SK-N-SH (cell line): ENCODE measurements around the gene SMG7. TPM values are rescaled to one million over a fixed set of nuclear protein-coding genes. Genes with fewer than 3 reads are reported as not detected.

Experiments used
- CTCF ChIA-PET: fragments of 300-600, 350-600 bp; formaldehyde crosslinking; extraction: SDS; loops from one replicate; lab custom pipeline; 2021; lab: Yijun Ruan, JAX
- POLR2A ChIA-PET: fragments of 350-600 bp; sonication (Branson Sonifier 250); formaldehyde crosslinking; extraction: SDS; loops from one replicate; lab custom pipeline; 2020; ENCODE audit warnings: antibody characterized with exemption, inconsistent platforms; lab: Yijun Ruan, JAX
- DNase-seq: peaks from one replicate; pipeline ENCODE4 v3.0.0; 2012
- H2AFZ ChIP-seq: fragments of 200-600 bp; sonication (generic); 2 replicates; pipeline ENCODE4 v1.8.1; 2016; ENCODE audit warnings: antibody characterized with exemption, mild to moderate bottlenecking, low read depth
- H3F3A ChIP-seq: fragments of 200-600 bp; sonication (generic); replicated peaks from 2 replicates; pipeline ENCODE3; 2016; ENCODE audit warnings: antibody characterized with exemption, mild to moderate bottlenecking; ENCODE audit not compliant: insufficient read depth
- H3K27ac ChIP-seq, 2 experiments: fragments of 200-500 bp in 1 of 2; fragments of 200-600 bp in 1 of 2; sonication (Bioruptor generic) in 1 of 2; sonication (generic), shearing (Covaris generic) in 1 of 2; 2 replicates each; pipeline versions ENCODE4 v1.5.1 to v1.6.1; 2014 to 2016; ENCODE audit warnings: low read depth in 2 of 2, inconsistent platforms in 1 of 2, low read length in 1 of 2, mild to moderate bottlenecking in 1 of 2, mixed read lengths in 1 of 2
- H3K27me3 ChIP-seq: fragments of 200-600 bp; sonication (generic), shearing (Covaris generic); 2 replicates; pipeline ENCODE4 v1.6.1; 2016; ENCODE audit warnings: mixed run types; ENCODE audit not compliant: insufficient read depth
- H3K36me3 ChIP-seq, 2 experiments: fragments of 200-500 bp in 1 of 2; fragments of 200-600 bp in 1 of 2; sonication (Bioruptor generic) in 1 of 2; sonication (generic) in 1 of 2; replicated peaks in 1 of 2; 2 replicates each; pipeline versions ENCODE3 to v1.5.1; 2014 to 2016; ENCODE audit warnings: low read length in 1 of 2, mild to moderate bottlenecking in 1 of 2; ENCODE audit not compliant: insufficient read depth in 2 of 2, control insufficient read depth in 1 of 2
- H3K4me1 ChIP-seq, 2 experiments: fragments of 200-500 bp in 1 of 2; fragments of 200-600 bp in 1 of 2; sonication (Bioruptor generic) in 1 of 2; sonication (generic), shearing (Covaris generic) in 1 of 2; 2 replicates each; pipeline versions ENCODE4 v1.5.1 to v1.6.1; 2014 to 2016; ENCODE audit warnings: low read depth in 1 of 2, low read length in 1 of 2, mixed run types in 1 of 2; ENCODE audit not compliant: insufficient read depth in 2 of 2, control insufficient read depth in 1 of 2
- H3K4me2 ChIP-seq: fragments of 200-600 bp; sonication (generic), shearing (Covaris generic); 2 replicates; pipeline ENCODE4 v1.6.1; 2017; ENCODE audit warnings: mixed run types
- H3K4me3 ChIP-seq, 2 experiments: fragments of 200-500 bp in 1 of 2; fragments of 200-600 bp in 1 of 2; sonication (Bioruptor generic) in 1 of 2; sonication (generic), shearing (Covaris generic) in 1 of 2; 2 replicates each; pipeline versions ENCODE4 v1.5.1 to v1.8.1; 2014 to 2016; ENCODE audit warnings: low read depth in 2 of 2, inconsistent platforms in 1 of 2, low read length in 1 of 2, mild to moderate bottlenecking in 1 of 2, mixed read lengths in 1 of 2, moderate library complexity in 1 of 2
- H3K79me2 ChIP-seq: fragments of 200-600 bp; sonication (generic); 2 replicates; pipeline ENCODE4 v1.8.1; 2017; ENCODE audit warnings: mild to moderate bottlenecking; ENCODE audit not compliant: insufficient read depth
- H3K9ac ChIP-seq: fragments of 200-600 bp; sonication (generic); 2 replicates; pipeline ENCODE4 v1.6.1; 2017; ENCODE audit warnings: mixed run types
- H3K9me2 ChIP-seq: fragments of 200-600 bp; sonication (generic); 2 replicates; pipeline ENCODE4 v1.6.1; 2017; ENCODE audit warnings: mixed run types
- H3K9me3 ChIP-seq: fragments of 200-600 bp; sonication (generic); 2 replicates; pipeline ENCODE4 v1.6.1; 2017; ENCODE audit warnings: mixed run types, mild to moderate bottlenecking, moderate library complexity
- H4K20me1 ChIP-seq: fragments of 200-600 bp; sonication (generic); 2 replicates; pipeline ENCODE4 v1.6.1; 2017; ENCODE audit warnings: mild to moderate bottlenecking, mixed run types; ENCODE audit not compliant: insufficient read depth
- ELF1 ChIP-seq: IDR thresholded peaks from 2 replicates; pipeline ENCODE4 v1.4.0; 2012
- EP300 ChIP-seq, 2 experiments: IDR thresholded peaks; 2 replicates each; pipeline versions ENCODE4 v1.4.0 to v1.6.1; 2012; ENCODE audit warnings: borderline replicate concordance in 1 of 2, low read depth in 1 of 2, low read length in 1 of 2
- GABPA ChIP-seq: IDR thresholded peaks from 2 replicates; pipeline ENCODE4 v1.4.0; 2012; ENCODE audit warnings: low read depth, mild to moderate bottlenecking
- GATA2 ChIP-seq: sonication (generic); formaldehyde crosslinking; IDR thresholded peaks from 2 replicates; pipeline ENCODE4 v1.5.0; 2020; ENCODE audit warnings: mild to moderate bottlenecking, missing genetic modification reagents
- IRF3 ChIP-seq: fragments of 150-350 bp; IDR thresholded peaks from 2 replicates; pipeline ENCODE4 v1.6.1; 2016; ENCODE audit warnings: mild to moderate bottlenecking, low read depth, low read length
- JUND ChIP-seq: IDR thresholded peaks from 2 replicates; pipeline ENCODE4 v1.4.0; 2012
- MAX ChIP-seq: IDR thresholded peaks from 2 replicates; pipeline ENCODE4 v1.4.0; 2012; ENCODE audit warnings: low read depth
- MXI1 ChIP-seq: IDR thresholded peaks from 2 replicates; pipeline ENCODE4 v1.6.1; 2012; ENCODE audit warnings: mild to moderate bottlenecking, low read depth, low read length, improper control_type of control experiment
- NFIC ChIP-seq: IDR thresholded peaks from 2 replicates; pipeline ENCODE4 v1.4.0; 2012; ENCODE audit warnings: borderline replicate concordance
- NRF1 ChIP-seq: IDR thresholded peaks from 2 replicates; pipeline ENCODE4 v1.6.1; 2012; ENCODE audit warnings: low read depth, mild to moderate bottlenecking, low read length
- PBX3 ChIP-seq: IDR thresholded peaks from 2 replicates; pipeline ENCODE4; 2012
- POLR2AphosphoS5 ChIP-seq: IDR thresholded peaks from 2 replicates; pipeline ENCODE4 v1.6.1; 2012; ENCODE audit warnings: low read depth, low read length
- RAD21 ChIP-seq: IDR thresholded peaks from 2 replicates; pipeline ENCODE4 v1.6.1; 2012; ENCODE audit warnings: mild to moderate bottlenecking, low read length
- REST ChIP-seq: IDR thresholded peaks from 2 replicates; pipeline ENCODE4 v1.6.1; 2012; ENCODE audit warnings: mild to moderate bottlenecking, low read depth, low read length, moderate library complexity
- RFX5 ChIP-seq: IDR thresholded peaks from 2 replicates; pipeline ENCODE4 v1.6.1; 2012; ENCODE audit warnings: mild to moderate bottlenecking, improper control_type of control experiment, low read length
- RXRA ChIP-seq: IDR thresholded peaks from 2 replicates; pipeline ENCODE4 v1.4.0; 2012; ENCODE audit warnings: low read depth, mild to moderate bottlenecking, borderline replicate concordance
- TCF12 ChIP-seq: IDR thresholded peaks from 2 replicates; pipeline ENCODE4 v1.4.0; 2012
- USF1 ChIP-seq: IDR thresholded peaks from 2 replicates; pipeline ENCODE4 v1.4.0; 2012; ENCODE audit warnings: low read depth, borderline replicate concordance
- USF2 ChIP-seq: fragments of 150-350 bp; IDR thresholded peaks from 2 replicates; pipeline ENCODE4 v1.6.1; 2017; ENCODE audit warnings: antibody characterized with exemption, low read length, low read depth, borderline replicate concordance
- WGBS: methylation state at CpG from one replicate; pipeline ENCODE4 v1.1.6; 2017; ENCODE audit warnings: low lambda C conversion rate; 5-methylcytosine and 5-hydroxymethylcytosine counted together
- polyA plus RNA-seq, 3 experiments: library from polyadenylated mRNA; depleted of rRNA; stranded (reverse); fragments of >200 nt; gene quantifications; 2 replicates each; pipeline ENCODE4 v1.2.3, GENCODE V29; 2012

SMG7 gene
- polyA plus RNA-seq, 1 of the 3 experiments (the other 2 are of a cell fraction) = 19.8 TPM

- H3F3A ChIP-seq = no peaks in the 10 kb centered on the region
- POLR2A ChIA-PET = no interaction called here
- CTCF ChIA-PET = interaction anchor here (1.8 kb wide), 1 partner anchor 113 kb away, joined by 3 read pairs; no protein-coding TSS in a partner anchor
- DNase-seq = no peak
- H3K4me3 ChIP-seq = no peak overlapping the region
- no peak overlapping the region for H3K9ac ChIP-seq
- H2AFZ ChIP-seq = no peak overlapping the region
- H3K4me1 ChIP-seq = no peaks in the 10 kb centered on the region
- H4K20me1 ChIP-seq = no peaks in the 10 kb centered on the region
- H3K79me2 ChIP-seq = no peaks in the 10 kb centered on the region
- no peaks in the 10 kb centered on the region for H3K36me3 ChIP-seq
- no peak overlapping the region for H3K27ac ChIP-seq
- no peaks in the 10 kb centered on the region for H3K27me3 ChIP-seq
- TF ChIP-seq TCF12 (no peak), PBX3 (no peak), GATA2 (CRISPR knock-in tag) (no peak), USF1 (no peak), RAD21 (no peak), EP300 (IDR thresholded peaks at IDR 0.05; ENCODE audit: borderline replicate concordance in 1 of 2, low read depth in 1 of 2, low read length in 1 of 2) (no peak), REST (no peak), GABPA (no peak), MXI1 (no peak), JUND (no peak), IRF3 (no peak), USF2 (no peak), NFIC (no peak), POLR2AphosphoS5 (no peak), NRF1 (no peak), RXRA (no peak), RFX5 (no peak), ELF1 (no peak), MAX (no peak)
- TF ChIP-seq, all 33 proteins: peak for 0
- no peaks in the 10 kb centered on the region for H3K9me2 ChIP-seq
- no peaks in the 10 kb centered on the region for H3K9me3 ChIP-seq
- no peak overlapping the region for H3K4me2 ChIP-seq
- 90% methylated on average over 7 of the region's 8 CpGs for WGBS
Observed at GRCh38 chr1:183586926-183587325, 114.6 kb downstream of the SMG7 start.
